Natural killer cell (primary cell): ENCODE data around the gene IGFL3. TPM values are rescaled to one million over a fixed set of nuclear protein-coding genes. Genes with fewer than 3 reads are reported as not detected.

Source experiments
- ATAC-seq, 3 donors: fragments of 150-1000 bp in 2 of 3; fragments of 200-7000 bp in 1 of 3; cut with Tn5 transposase; 1 replicate in 1 of 3; 2 replicates in 2 of 3; pipeline ENCODE4 v1.10.0; 2021; ENCODE audit warnings: mild to moderate bottlenecking in 2 of 3, moderate library complexity in 2 of 3
- DNase-seq, 2 donors: peaks; one replicate each; pipeline versions ENCODE4 v3.0.0 to v3.0.0-alpha.2; 2013 to 2021; ENCODE audit warnings: mixed read lengths in 1 of 2
- H3K27ac ChIP-seq: one replicate; pipeline ENCODE4 v1.5.1; 2013; ENCODE audit warnings: mild to moderate bottlenecking, low read length
- H3K27me3 ChIP-seq: one replicate; pipeline ENCODE4 v1.6.1; 2013; ENCODE audit warnings: low read length; ENCODE audit not compliant: control insufficient read depth, insufficient read depth
- H3K36me3 ChIP-seq: one replicate; pipeline ENCODE4 v1.6.1; 2013; ENCODE audit warnings: low read length; ENCODE audit not compliant: control insufficient read depth, insufficient read depth
- H3K4me1 ChIP-seq: one replicate; pipeline ENCODE4 v1.6.1; 2013; ENCODE audit warnings: low read length; ENCODE audit not compliant: control insufficient read depth, insufficient read depth
- H3K4me3 ChIP-seq: one replicate; pipeline ENCODE4 v1.5.1; 2013; ENCODE audit warnings: low read length
- H3K9me3 ChIP-seq: one replicate; pipeline ENCODE4 v1.6.1; 2013; ENCODE audit warnings: low read length; ENCODE audit not compliant: control insufficient read depth, insufficient read depth
- H3K27ac Mint-ChIP-seq, 2 donors: one replicate each; pipeline ENCODE4 v1.8.0; 2022; ENCODE audit warnings: mild to moderate bottlenecking in 2 of 2, mixed read lengths in 2 of 2, moderate library complexity in 1 of 2
- H3K27me3 Mint-ChIP-seq, 2 donors: one replicate each; pipeline ENCODE4 v1.8.0; 2022; ENCODE audit warnings: low read depth in 2 of 2, mixed read lengths in 2 of 2
- H3K36me3 Mint-ChIP-seq: one replicate; pipeline ENCODE4 v1.8.0; 2022; ENCODE audit warnings: mixed read lengths
- H3K4me1 Mint-ChIP-seq, 2 donors: one replicate each; pipeline ENCODE4 v1.8.0; 2022; ENCODE audit warnings: mixed read lengths in 2 of 2
- H3K4me3 Mint-ChIP-seq: one replicate; pipeline ENCODE4 v1.8.0; 2022; ENCODE audit warnings: mild to moderate bottlenecking, moderate library complexity, mixed read lengths
- H3K9me3 Mint-ChIP-seq, 2 donors: one replicate each; pipeline ENCODE4 v1.8.0; 2022; ENCODE audit warnings: mixed read lengths in 2 of 2
- WGBS: methylation state at CpG from one replicate; pipeline ENCODE4 v1.1.7; 2013; ENCODE audit warnings: missing lambda C conversion rate; ENCODE audit not compliant: insufficient coverage; 5-methylcytosine and 5-hydroxymethylcytosine counted together
- intact Hi-C: fragments of 100-400 bp; cut with micrococcal nuclease; formaldehyde crosslinking; loops from one replicate; pipeline ENCODE4 v1.14.2; 2022
- total RNA-seq, 4 donors: library from RNA; stranded (reverse); fragments of 120-200 nt in 1 of 4; gene quantifications; one replicate each; pipeline versions ENCODE4 v1.2.3 to v1.2.4, GENCODE V29; 2013 to 2022
- TF ChIP-seq, protein P1 (sequence below): fragments of 200-600 bp; IDR thresholded peaks from one replicate; pipeline ENCODE4 v1.8.0; 2022; ENCODE audit warnings: antibody characterized with exemption

IGFL3 gene
- total RNA-seq, 3 donors from 2014 or later (not counting 1 experiment from before 2014, with no cell fraction given): not detected

DNA sequence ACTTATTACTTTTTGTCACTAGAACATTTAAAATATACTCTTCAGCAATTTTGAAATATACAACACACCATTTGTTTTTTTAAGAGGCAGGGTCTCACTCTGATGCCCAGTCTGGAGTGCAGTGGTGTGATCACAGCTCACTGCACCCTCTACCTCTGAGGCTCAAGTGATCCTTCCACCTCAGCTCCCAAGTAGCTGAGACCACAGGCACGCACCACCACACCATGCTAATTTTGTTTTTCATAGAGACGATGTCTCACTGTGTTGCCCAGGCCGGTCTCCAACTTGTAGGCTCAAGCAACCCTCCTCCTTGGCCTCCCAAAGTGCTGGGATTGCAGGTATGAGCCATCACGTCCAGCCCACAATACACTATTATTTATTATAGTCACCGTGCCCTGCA lies 26.1 kb upstream of the IGFL3 start:
- ATAC-seq (no peak), DNase-seq (no peak)
- H3K4me1 ChIP-seq: no peaks in the 10 kb centered on the region
- intact Hi-C loops: no loop called here
- Mint-ChIP-seq H3K4me3 (no peak overlapping the region), H3K9me3 (no peaks in the 10 kb centered on the region), H3K27me3 (peaks cover 26 to 59% of the 10 kb centered on the region in 2 donors), H3K27ac (no peak overlapping the region), H3K36me3 (no peaks in the 10 kb centered on the region), H3K4me1 (no peaks in the 10 kb centered on the region)
- no peak overlapping the region for H3K4me3 ChIP-seq
- no peaks in the 10 kb centered on the region for H3K36me3 ChIP-seq
- peaks cover 2% of the 10 kb centered on the region for H3K27me3 ChIP-seq
- TF ChIP-seq, protein P1, sequence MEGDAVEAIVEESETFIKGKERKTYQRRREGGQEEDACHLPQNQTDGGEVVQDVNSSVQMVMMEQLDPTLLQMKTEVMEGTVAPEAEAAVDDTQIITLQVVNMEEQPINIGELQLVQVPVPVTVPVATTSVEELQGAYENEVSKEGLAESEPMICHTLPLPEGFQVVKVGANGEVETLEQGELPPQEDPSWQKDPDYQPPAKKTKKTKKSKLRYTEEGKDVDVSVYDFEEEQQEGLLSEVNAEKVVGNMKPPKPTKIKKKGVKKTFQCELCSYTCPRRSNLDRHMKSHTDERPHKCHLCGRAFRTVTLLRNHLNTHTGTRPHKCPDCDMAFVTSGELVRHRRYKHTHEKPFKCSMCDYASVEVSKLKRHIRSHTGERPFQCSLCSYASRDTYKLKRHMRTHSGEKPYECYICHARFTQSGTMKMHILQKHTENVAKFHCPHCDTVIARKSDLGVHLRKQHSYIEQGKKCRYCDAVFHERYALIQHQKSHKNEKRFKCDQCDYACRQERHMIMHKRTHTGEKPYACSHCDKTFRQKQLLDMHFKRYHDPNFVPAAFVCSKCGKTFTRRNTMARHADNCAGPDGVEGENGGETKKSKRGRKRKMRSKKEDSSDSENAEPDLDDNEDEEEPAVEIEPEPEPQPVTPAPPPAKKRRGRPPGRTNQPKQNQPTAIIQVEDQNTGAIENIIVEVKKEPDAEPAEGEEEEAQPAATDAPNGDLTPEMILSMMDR: no peak
- no peak overlapping the region for H3K27ac ChIP-seq
- WGBS: 87% methylated on average over 5 of the region's 5 CpGs
- no peaks in the 10 kb centered on the region for H3K9me3 ChIP-seq

DNA sequence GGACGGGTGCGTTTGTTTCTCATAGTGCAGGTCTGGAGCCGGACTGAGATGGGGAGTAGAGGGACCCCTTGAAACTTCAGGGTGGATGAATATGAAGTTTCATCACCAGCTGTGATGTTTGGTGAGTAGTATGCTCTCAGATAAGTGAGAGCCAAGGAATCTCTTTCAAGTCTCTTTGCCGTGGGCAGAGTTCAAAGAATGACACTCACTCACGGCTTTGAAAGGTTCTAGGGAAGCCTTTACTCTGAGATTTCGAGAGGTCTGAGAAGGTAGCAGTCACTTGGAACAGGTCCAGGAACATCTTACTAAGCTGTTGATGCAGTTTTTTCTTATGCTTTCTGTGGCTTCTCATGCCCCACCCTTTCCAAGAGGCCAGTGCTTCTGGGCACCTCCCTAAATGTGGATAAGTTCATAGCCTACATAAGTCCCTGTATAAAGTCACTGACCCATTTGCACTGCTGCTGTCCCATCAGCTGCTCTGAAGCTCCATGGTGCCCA lies 23.4 kb upstream of the IGFL3 start, which contains the start of gene IGFL2:
Gene IGFL2 (plus strand): TSS at position 448 of the 498 bp plus-strand sequence. CDS start 41 bp downstream, at position 489.
- Histone ChIP-seq H3K9me3 (no peaks in the 10 kb centered on the region), H3K4me1 (no peaks in the 10 kb centered on the region), H3K27ac (no peak within 1 kb of the TSS), H3K4me3 (no peak within 1 kb of the TSS), H3K36me3 (no peaks in the 10 kb centered on the region), H3K27me3 (peaks cover 2% of the 10 kb centered on the region)
- Mint-ChIP-seq H3K27ac (no peak within 1 kb of the TSS), H3K27me3 (peaks cover 29 to 63% of the 10 kb centered on the region in 2 donors), H3K4me3 (no peak within 1 kb of the TSS), H3K4me1 (no peaks in the 10 kb centered on the region), H3K9me3 (no peaks in the 10 kb centered on the region), H3K36me3 (no peaks in the 10 kb centered on the region)
- 80% methylated on average over 6 of the region's 6 CpGs for WGBS
- ATAC-seq (no peak), DNase-seq (no peak)
- intact Hi-C loops: no loop called here
- TF ChIP-seq, protein P1: no peak

DNA sequence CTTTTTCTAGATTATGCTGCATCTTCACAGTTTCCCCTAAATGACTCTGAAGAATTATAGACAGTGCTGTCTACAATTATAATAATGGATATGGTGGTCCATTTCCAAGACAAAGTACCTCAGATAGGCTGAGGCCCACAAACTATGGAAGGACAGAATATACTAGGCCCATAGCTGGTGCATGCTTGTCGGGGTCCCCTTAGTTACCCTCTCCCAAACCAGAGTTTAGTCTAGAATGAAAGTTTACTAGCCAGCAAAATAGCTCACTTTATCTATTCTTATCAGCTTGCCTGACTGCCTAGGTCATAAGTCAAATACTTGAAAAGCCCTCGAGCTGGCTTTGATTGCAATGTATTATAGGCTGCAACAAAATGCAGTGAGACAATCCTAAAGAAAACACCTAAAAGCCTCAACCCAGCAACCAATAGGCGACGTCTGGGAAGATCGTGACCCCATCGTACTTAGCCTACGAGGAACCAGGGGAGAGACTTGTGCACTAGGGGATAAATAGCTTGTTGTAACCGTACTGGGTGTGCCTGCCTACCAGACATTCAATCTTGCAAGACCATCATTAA lies 22.8 kb upstream of the IGFL3 start:
- Histone ChIP-seq H3K36me3 (no peaks in the 10 kb centered on the region), H3K4me1 (no peaks in the 10 kb centered on the region), H3K27me3 (peaks cover 2% of the 10 kb centered on the region), H3K4me3 (no peak overlapping the region), H3K9me3 (no peaks in the 10 kb centered on the region), H3K27ac (no peak overlapping the region)
- intact Hi-C loops: no loop called here
- Mint-ChIP-seq H3K27ac (no peak overlapping the region), H3K27me3 (peaks cover 26 to 57% of the 10 kb centered on the region in 2 donors), H3K36me3 (no peaks in the 10 kb centered on the region), H3K4me3 (no peak overlapping the region), H3K9me3 (no peaks in the 10 kb centered on the region), H3K4me1 (no peaks in the 10 kb centered on the region)
- TF ChIP-seq, protein P1: no peak
- no peak for ATAC-seq
- WGBS: 86% methylated on average over 8 of the region's 8 CpGs
- DNase-seq: no peak

DNA sequence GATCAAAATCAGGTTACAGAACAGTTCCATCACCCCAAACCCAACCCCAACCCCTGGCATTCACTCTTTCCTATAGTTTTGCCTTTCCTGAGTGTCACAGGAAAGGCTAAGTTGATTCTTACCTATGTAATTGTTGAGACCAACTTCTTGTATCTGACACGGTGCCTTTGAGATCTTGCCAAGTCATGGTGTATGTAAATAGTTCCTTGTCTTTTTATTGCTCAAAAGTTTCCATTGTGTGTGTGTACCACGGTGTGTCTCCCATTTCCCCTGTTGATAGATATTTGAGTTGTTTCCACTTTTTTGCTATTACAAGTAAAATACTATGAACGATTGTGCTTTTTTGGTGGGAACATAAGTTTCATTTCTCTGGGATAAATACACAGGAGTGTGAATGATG lies 20.3 kb upstream of the IGFL3 start:
- Histone ChIP-seq H3K36me3 (no peaks in the 10 kb centered on the region), H3K4me3 (no peak overlapping the region), H3K27me3 (peaks cover 2% of the 10 kb centered on the region), H3K27ac (no peak overlapping the region), H3K9me3 (no peaks in the 10 kb centered on the region), H3K4me1 (no peaks in the 10 kb centered on the region)
- intact Hi-C loops: no loop called here
- 11% methylated on average over 2 of the region's 3 CpGs for WGBS
- H3K9me3 Mint-ChIP-seq: no peaks in the 10 kb centered on the region
- H3K27ac Mint-ChIP-seq: no peak overlapping the region
- ATAC-seq (no peak), DNase-seq (no peak)
- H3K4me1 Mint-ChIP-seq: no peaks in the 10 kb centered on the region
- H3K36me3 Mint-ChIP-seq: no peaks in the 10 kb centered on the region
- peaks cover 22 to 62% of the 10 kb centered on the region in 2 donors for H3K27me3 Mint-ChIP-seq
- TF ChIP-seq, protein P1: no peak
- H3K4me3 Mint-ChIP-seq: no peak overlapping the region
